ENCODE measurements around the gene PDE5A.

- TF ChIP-seq TCF7L2 (IDR thresholded peaks at IDR 0.05; ENCODE audit: low read depth, low read length) (no peak), CTCF (IDR thresholded peaks at IDR 0.05) (no peak), REST (IDR thresholded peaks at IDR 0.05; ENCODE audit: insufficient read depth in 1 of 2, low read depth in 2 of 2, low read length in 1 of 2) (no peak)
Measured at GRCh38 chr4:119626420-119626819, 2.2 kb downstream of the PDE5A start.
